Muscle layer of duodenum (tissue), 2 donors: Measurements from ENCODE around the gene TBC1D22B.
"Not testable (repeated sequence)": the region's sequence is repeated elsewhere in the genome, so short reads cannot be mapped to it uniquely, and the experiment has no call there.

ENCODE experiments used
- H3K27ac ChIP-seq: one replicate; pipeline ENCODE4 v1.7.0; 2013; ENCODE audit warnings: mild to moderate bottlenecking, low read length
- H3K27me3 ChIP-seq: one replicate; pipeline ENCODE4 v1.7.0; 2013; ENCODE audit warnings: low read depth, mild to moderate bottlenecking, control low read depth, low read length
- H3K36me3 ChIP-seq, 2 donors: one replicate each; pipeline ENCODE4 v1.7.0; 2013; ENCODE audit warnings: low read length in 2 of 2, control low read depth in 1 of 2, mild to moderate bottlenecking in 1 of 2; ENCODE audit not compliant: insufficient read depth in 2 of 2, control insufficient read depth in 1 of 2
- H3K4me1 ChIP-seq, 2 donors: one replicate each; pipeline ENCODE4 v1.7.0; 2013; ENCODE audit warnings: low read length in 2 of 2, mild to moderate bottlenecking in 2 of 2, control low read depth in 1 of 2, moderate library complexity in 1 of 2; ENCODE audit not compliant: insufficient read depth in 2 of 2, control insufficient read depth in 1 of 2
- H3K4me3 ChIP-seq, 2 donors: one replicate each; pipeline ENCODE4 v1.7.0; 2013; ENCODE audit warnings: low read length in 2 of 2, low read depth in 1 of 2, mild to moderate bottlenecking in 1 of 2
- H3K9me3 ChIP-seq, 2 donors: one replicate each; pipeline ENCODE4 v1.7.0; 2013; ENCODE audit warnings: low read length in 2 of 2, control low read depth in 1 of 2, mild to moderate bottlenecking in 1 of 2; ENCODE audit not compliant: control insufficient read depth in 1 of 2
- donor health status: healthy.

Gene TBC1D22B

DNA sequence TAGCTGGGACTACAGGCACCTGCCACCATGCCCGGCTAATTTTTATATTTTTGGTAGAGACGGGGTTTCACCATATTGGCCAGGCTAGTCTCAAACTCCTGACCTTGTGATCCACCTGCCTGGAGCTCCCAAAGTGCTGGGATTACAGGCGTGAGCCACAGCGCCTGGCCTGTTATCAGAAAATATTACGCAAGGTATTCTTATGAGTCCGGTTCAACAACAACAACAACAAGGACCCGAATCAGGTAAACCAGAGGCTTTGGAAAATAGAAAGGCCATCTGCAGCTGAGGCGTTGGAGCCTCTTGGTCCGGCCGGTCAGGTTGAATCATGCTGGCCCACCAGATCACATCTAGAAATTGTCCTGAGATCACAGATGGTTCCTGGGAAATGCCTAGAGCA, 49.9 kb downstream of the TBC1D22B start:
- H3K4me1 ChIP-seq, H3K4me3 ChIP-seq, H3K9me3 ChIP-seq, H3K27me3 ChIP-seq, H3K27ac ChIP-seq: not testable (repeated sequence)
- peaks cover 17 to 27% of the 10 kb centered on the region in 2 donors for H3K36me3 ChIP-seq

DNA sequence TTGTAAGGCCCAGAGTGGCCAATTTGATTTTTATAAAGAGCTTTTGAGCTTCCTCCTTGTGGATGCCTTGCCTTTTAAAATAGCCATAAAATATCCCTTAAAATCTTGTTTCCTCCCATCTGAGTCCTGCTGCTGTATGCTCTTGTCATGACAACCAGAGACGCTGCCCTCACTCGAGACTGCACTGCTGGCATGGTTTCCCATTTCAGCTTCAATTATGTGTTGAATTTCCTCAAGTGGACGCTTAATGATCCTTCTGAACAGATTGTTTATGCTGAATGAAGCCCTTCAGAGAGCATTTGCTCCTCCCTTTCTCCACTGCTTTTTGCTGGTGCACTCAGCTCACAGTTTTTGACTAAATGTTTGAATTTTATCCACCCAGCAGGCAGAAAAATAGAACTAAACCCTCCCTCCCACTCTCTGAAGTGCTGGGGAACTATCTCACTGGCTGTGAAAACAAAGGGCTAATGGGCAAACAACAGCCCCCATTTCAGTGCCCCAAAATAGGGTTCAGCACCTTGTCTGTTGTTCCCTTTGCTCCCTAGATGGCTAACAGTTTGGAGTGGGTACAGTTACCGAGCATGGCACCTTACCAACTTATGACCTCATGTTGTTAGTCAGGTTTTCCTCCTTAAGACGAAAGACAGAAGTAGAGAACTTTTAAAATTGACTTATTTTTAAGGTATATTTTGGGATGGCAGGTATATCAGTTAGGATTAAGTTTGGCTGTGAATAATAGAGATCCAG, 50.7 kb downstream of the TBC1D22B start:
- Histone ChIP-seq H3K27ac (no peak overlapping the region), H3K9me3 (no peaks in the 10 kb centered on the region), H3K36me3 (peaks cover 19 to 20% of the 10 kb centered on the region in 2 donors), H3K27me3 (no peaks in the 10 kb centered on the region), H3K4me1 (peaks cover 3 to 6% of the 10 kb centered on the region in 2 donors), H3K4me3 (no peak overlapping the region)

DNA sequence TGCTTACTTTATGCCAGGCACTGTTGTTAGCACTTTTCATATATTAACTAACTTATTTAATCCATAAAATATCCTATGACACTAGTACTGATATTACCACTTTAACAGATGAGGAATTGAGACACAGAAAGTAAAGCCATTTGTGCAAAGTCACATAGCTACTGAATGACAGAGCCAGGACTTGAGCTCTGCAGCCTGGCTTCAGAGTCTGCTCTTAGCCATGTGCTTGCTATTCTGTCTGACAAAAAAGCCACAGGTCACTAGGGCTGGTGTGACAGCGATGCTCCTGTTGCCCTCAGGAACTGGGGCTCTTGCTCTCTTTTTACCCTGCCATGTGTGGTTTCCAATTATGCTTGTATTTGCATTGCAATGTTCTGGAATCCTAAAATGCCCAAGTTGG, 51.5 kb downstream of the TBC1D22B start:
- no peaks in the 10 kb centered on the region for H3K27me3 ChIP-seq
- no peak overlapping the region for H3K4me3 ChIP-seq
- no peaks in the 10 kb centered on the region for H3K9me3 ChIP-seq
- H3K36me3 ChIP-seq: peaks cover 22 to 23% of the 10 kb centered on the region in 2 donors
- H3K4me1 ChIP-seq: peaks cover 3 to 6% of the 10 kb centered on the region in 2 donors
- no peak overlapping the region for H3K27ac ChIP-seq

DNA sequence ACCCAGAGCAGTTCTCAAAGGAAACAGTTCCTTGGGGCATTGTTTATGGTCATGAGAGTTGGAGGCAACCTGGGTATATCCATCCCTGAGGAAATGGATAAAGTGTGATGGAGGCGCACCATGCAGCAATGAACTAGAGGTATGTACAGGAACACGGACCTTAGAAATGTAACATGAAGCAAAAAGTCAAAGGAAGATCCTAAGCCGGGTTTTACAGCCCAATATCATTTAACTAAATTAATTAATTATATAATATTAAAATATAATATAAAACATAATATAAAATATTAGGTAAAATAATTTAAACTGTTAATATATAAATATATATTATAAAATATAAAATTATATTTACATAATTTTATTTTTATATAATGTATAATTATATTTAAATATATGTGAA, 52.1 kb downstream of the TBC1D22B start:
- Histone ChIP-seq H3K4me1 (peaks cover 3 to 6% of the 10 kb centered on the region in 2 donors), H3K4me3 (no peak overlapping the region), H3K27me3 (no peaks in the 10 kb centered on the region), H3K9me3 (no peaks in the 10 kb centered on the region), H3K36me3 (peaks cover 26 to 28% of the 10 kb centered on the region in 2 donors), H3K27ac (no peak overlapping the region)

DNA sequence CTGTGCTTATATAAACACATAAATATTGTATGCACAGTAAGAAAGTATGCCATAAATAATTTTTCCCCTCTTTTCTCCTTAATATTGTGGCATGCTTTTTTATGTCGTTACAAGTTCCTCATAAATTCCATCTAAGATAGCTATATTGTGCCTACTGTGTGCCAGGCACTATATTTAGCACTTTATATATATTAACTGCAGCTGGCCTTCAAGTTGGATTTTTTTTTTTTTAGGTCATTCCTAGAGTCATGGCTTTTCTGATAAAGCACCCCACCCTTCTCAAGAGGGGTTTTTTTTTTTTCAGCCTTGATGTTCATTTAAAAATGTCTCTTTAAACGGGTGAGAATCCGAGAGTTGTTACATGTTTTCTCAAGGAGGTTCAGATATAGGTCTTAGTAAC, 53.4 kb downstream of the TBC1D22B start:
- H3K9me3 ChIP-seq: no peaks in the 10 kb centered on the region
- peaks cover 27 to 34% of the 10 kb centered on the region in 2 donors for H3K36me3 ChIP-seq

DNA sequence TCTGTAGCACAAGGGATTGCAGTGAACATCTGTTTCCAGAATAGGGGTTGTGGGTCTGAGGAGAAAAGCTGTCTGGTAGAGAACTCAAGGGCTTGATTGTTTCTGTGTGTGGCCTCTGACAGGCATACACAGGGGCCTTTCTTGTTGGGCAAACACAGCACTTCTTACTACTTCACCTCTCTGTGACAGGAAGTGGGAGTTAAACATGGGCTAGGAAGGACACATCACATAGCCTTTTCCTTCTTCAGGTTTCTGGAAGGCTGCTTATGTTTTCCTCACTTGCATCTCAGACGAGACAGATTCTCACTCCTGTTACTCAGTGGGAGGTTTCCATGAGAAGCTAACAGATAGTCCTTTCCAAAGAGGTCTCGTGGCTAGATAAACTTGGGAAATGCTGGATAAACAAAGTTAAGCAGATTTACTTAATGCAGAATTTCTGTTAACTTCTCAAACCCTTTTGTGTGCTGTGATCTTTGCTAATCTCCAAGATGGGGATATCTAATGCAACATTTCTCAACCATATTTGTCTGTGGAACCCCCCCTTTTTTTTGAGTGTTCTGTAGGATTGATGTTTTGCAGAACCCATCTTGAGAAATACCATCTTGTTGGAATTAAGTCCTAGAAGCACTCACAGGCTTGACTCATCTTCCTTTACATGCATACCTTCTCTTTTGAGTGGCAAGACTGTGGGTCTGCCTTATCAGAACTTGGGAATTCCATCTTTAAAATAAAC, 54.3 kb downstream of the TBC1D22B start:
- Histone ChIP-seq H3K27me3 (no peaks in the 10 kb centered on the region), H3K27ac (no peak overlapping the region), H3K36me3 (peaks cover 37 to 43% of the 10 kb centered on the region in 2 donors), H3K9me3 (no peaks in the 10 kb centered on the region), H3K4me3 (no peak overlapping the region), H3K4me1 (peaks cover 3 to 6% of the 10 kb centered on the region in 2 donors)

More for the DNA sequence above, 53.4 kb downstream of the TBC1D22B start:
- Histone ChIP-seq H3K4me3 (no peak overlapping the region), H3K27me3 (no peaks in the 10 kb centered on the region), H3K27ac (no peak overlapping the region), H3K4me1 (peaks cover 3 to 6% of the 10 kb centered on the region in 2 donors)

DNA sequence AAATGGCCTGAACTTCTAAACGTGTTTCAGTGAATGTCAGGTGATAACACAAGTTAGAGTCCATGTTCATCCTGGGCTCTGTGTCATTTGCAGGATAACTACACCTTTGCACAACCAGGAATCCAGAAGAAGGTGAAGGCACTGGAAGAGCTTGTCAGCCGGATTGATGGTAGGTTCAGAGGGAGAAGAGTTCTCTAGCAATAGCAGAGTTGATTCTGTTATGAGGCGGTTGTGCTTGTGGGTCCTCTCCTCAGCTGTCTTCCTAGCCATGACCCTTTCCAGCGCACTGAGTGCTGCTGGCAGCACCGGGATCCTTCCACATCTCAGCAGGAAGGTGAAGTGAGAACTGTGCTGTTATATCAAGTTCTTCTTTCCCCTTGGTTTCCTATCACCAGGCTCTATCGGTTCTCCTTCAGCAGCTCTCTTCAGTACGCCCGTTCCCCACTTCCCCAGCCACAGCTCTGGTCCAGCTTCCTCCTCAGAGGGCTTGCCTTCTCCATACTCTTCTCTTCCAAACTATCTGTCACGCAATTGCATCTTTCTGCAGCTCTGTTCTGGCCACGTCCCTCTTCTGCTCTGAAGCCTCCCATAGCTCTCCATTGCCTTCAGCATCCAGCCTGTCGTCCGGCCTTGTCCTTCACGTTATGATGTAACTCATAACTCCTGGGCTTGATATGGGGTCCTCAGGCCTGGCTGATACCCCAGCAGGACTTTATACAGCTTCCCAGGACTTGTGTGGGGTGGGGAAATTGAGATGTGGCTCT, 56.3 kb downstream of the TBC1D22B start:
- no peaks in the 10 kb centered on the region for H3K9me3 ChIP-seq
- H3K27me3 ChIP-seq: no peaks in the 10 kb centered on the region
- peaks cover 55 to 63% of the 10 kb centered on the region in 2 donors for H3K36me3 ChIP-seq
- H3K27ac ChIP-seq: no peak overlapping the region
- no peaks in the 10 kb centered on the region for H3K4me1 ChIP-seq
- no peak overlapping the region for H3K4me3 ChIP-seq

DNA sequence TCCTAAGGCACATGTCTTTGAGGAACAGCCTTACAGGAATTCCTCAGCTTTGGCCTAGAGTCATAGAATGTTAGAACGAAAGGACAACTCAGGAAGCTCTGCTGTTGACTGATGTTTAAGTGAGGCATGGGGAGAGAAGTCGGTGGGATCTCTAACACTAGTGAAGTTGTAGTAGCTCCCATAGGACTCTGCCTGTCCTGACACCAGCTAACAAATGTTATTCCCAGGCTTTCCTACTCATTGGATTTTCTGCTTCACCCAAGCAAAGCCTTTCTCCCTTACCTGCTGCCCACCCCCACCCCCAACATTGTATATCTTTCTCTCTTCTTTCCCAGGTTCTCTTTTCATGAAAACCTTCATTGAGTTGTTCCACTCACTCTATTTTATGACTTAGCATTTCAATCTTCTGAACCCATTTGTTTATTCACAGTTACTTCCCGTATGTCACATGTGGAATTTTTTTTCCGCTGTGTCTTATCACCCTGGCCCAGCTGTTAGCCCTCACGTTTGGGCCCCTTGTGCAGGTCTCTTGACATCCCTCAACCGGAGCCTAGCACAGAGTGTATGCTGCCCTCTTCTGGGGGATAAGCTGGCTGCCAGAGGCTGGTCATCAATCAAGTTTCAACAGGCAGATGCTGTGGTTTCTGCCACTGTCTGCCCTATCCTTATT, 57.0 kb downstream of the TBC1D22B start:
- Histone ChIP-seq H3K27ac (no peak overlapping the region), H3K27me3 (no peaks in the 10 kb centered on the region), H3K4me3 (no peak overlapping the region), H3K4me1 (no peaks in the 10 kb centered on the region), H3K36me3 (peaks cover 54 to 67% of the 10 kb centered on the region in 2 donors), H3K9me3 (no peaks in the 10 kb centered on the region)

DNA sequence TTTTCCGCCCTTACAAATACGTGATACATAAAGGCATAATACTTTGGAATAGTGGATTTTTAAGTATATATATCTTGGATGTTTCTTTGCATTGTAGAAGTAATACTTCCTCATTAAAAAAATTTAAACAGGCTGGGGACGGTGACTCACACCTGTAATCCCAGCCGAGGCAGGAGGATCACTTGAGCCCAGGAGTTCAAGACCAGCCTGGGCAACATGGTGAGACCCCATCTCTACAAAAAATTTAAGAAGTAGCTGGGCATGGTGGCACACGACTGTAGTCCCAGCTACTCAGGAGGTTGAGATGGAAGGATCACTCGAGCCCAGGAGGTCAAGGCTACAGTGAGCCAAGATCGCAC, 57.6 kb downstream of the TBC1D22B start:
- Histone ChIP-seq H3K4me3 (no peak overlapping the region), H3K36me3 (peaks cover 58 to 71% of the 10 kb centered on the region in 2 donors), H3K27me3 (no peaks in the 10 kb centered on the region), H3K4me1 (no peaks in the 10 kb centered on the region), H3K9me3 (no peaks in the 10 kb centered on the region), H3K27ac (no peak overlapping the region)

DNA sequence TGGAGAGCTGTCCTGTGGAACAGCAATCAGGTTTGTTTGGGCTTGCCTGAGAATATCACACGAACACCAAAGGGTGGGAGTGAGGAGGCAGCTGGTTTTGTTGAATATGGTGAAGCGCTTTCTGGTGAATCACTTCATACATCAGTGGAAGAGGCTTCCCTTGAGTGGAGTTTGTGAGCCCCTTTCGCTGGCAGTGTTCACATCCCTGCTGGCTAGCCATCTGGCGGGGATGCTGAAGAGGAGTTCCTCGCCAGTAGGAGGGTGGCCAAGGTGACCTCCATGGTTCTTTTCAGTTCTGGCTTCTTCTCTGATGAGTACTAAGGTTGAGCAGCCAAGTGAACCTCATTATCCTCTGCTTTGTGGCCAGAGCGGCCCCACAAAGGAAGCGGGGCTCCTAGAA, 58.5 kb downstream of the TBC1D22B start:
- Histone ChIP-seq H3K9me3 (no peaks in the 10 kb centered on the region), H3K4me3 (no peak overlapping the region), H3K4me1 (no peaks in the 10 kb centered on the region), H3K36me3 (peaks cover 62 to 79% of the 10 kb centered on the region in 2 donors), H3K27ac (no peak overlapping the region), H3K27me3 (no peaks in the 10 kb centered on the region)
